Body of pancreas (tissue), 4 donors: ENCODE measurements around the gene LIPC.

Experiments used
- POLR2A ChIP-seq, 3 donors: fragments of 450-650 bp; IDR thresholded peaks; one replicate each; pipeline ENCODE4 v1.6.1; 2016; ENCODE audit warnings: antibody characterized with exemption in 3 of 3, mild to moderate bottlenecking in 2 of 3
- TF ChIP-seq, protein P1 (sequence below), 7 experiments: fragments of 450-650 bp in 4 of 7; fragments of 200-600 bp in 3 of 7; sonication (generic) in 3 of 7; IDR thresholded peaks; one replicate each; pipeline ENCODE4 v1.5.1; 2016 to 2019; ENCODE audit warnings: antibody characterized with exemption in 7 of 7

DNA sequence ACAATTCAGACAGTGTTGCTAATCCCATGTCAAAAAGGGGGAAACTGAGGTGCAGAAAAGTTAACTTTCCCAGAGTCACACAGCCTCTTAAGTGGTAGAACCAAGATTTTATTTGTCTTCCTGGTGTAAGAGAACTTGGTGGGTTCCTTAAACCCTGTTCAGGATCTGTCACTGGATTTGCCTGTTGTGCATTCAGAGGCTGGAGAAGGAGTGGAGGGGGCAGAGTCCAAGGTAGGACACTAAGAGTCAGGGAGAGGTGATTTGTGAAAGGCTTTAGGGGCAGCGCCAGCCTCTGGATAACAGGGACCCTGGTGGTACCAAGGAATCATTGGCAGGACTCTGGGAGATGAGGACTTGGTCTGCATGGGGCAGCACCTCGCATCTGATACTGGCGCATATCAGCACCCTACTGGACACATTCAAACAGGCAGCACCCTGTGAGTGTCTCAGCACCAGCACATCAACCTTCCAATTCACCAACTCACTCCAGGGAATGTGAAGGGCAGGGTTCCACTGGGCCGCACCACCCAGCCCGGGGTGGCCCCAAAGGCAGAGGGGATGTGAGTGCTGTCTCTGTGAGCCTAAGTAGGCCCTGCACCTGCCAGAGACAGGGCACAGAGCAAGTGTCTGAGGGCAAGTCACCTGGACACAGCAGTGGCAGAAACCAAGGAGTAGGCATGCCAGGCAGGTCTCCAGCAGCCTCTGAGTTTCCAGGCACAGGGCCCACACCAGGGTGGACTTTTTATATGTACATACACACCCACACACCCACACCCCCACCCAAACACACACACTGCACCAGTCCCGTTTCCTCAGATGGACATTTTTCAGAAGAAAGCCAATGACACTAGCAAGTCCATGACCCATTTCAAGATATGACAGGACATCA, 71.6 kb downstream of the LIPC start:
- TF ChIP-seq, protein P1, sequence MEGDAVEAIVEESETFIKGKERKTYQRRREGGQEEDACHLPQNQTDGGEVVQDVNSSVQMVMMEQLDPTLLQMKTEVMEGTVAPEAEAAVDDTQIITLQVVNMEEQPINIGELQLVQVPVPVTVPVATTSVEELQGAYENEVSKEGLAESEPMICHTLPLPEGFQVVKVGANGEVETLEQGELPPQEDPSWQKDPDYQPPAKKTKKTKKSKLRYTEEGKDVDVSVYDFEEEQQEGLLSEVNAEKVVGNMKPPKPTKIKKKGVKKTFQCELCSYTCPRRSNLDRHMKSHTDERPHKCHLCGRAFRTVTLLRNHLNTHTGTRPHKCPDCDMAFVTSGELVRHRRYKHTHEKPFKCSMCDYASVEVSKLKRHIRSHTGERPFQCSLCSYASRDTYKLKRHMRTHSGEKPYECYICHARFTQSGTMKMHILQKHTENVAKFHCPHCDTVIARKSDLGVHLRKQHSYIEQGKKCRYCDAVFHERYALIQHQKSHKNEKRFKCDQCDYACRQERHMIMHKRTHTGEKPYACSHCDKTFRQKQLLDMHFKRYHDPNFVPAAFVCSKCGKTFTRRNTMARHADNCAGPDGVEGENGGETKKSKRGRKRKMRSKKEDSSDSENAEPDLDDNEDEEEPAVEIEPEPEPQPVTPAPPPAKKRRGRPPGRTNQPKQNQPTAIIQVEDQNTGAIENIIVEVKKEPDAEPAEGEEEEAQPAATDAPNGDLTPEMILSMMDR (IDR thresholded peaks at IDR 0.05): no peak
- TF ChIP-seq POLR2A (IDR thresholded peaks at IDR 0.05): no peak
